CD14-positive monocyte (primary cell): ENCODE data around the gene RALGAPA2. TPM values are rescaled to one million over a fixed set of nuclear protein-coding genes. Genes with fewer than 3 reads are reported as not detected.

Experiments
- DNase-seq, 3 donors: peaks; one replicate each; pipeline ENCODE4 v3.0.0-alpha.2; 2011 to 2022
- H2AFZ ChIP-seq: 2 replicates; pipeline ENCODE4 v1.6.0; 2012; ENCODE audit warnings: mild to moderate bottlenecking, low read depth, low read length, inconsistent platforms; ENCODE audit not compliant: insufficient read depth, poor library complexity, severe bottlenecking
- H3K27ac ChIP-seq, 2 donors: 1 replicate in 1 of 2; 2 replicates in 1 of 2; pipeline ENCODE4 v1.5.1; 2012 to 2013; ENCODE audit warnings: low read length in 2 of 2, control low read depth in 1 of 2, inconsistent platforms in 1 of 2, low read depth in 1 of 2, mild to moderate bottlenecking in 1 of 2
- H3K27me3 ChIP-seq, 2 donors: one replicate each; pipeline versions ENCODE4 v1.6.0 to v1.6.1; 2011 to 2013; ENCODE audit warnings: low read length in 2 of 2; ENCODE audit not compliant: control insufficient read depth in 2 of 2, insufficient read depth in 2 of 2
- H3K36me3 ChIP-seq, 2 donors: replicated peaks in 1 of 2; 1 replicate in 1 of 2; 2 replicates in 1 of 2; pipeline versions ENCODE4 v1.5.1 to v1.6.1; 2012 to 2013; ENCODE audit warnings: low read length in 2 of 2, control low read depth in 1 of 2, inconsistent platforms in 1 of 2, mild to moderate bottlenecking in 1 of 2; ENCODE audit not compliant: insufficient read depth in 2 of 2, control insufficient read depth in 1 of 2
- H3K4me1 ChIP-seq, 2 donors: 1 replicate in 1 of 2; 2 replicates in 1 of 2; pipeline versions ENCODE4 v1.5.1 to v1.6.1; 2012 to 2013; ENCODE audit warnings: low read length in 2 of 2, control low read depth in 1 of 2, inconsistent platforms in 1 of 2, mild to moderate bottlenecking in 1 of 2, moderate library complexity in 1 of 2; ENCODE audit not compliant: insufficient read depth in 2 of 2, control insufficient read depth in 1 of 2
- H3K4me2 ChIP-seq: replicated peaks from 2 replicates; pipeline ENCODE3; 2012; ENCODE audit warnings: low read length, moderate library complexity, mild to moderate bottlenecking; ENCODE audit not compliant: poor library complexity, severe bottlenecking; ENCODE audit errors: extremely low read depth
- H3K4me3 ChIP-seq, 3 experiments: fragments of 200-600 bp in 1 of 3; sonication (generic) in 1 of 3; replicated peaks in 1 of 3; 1 replicate in 2 of 3; 2 replicates in 1 of 3; pipeline ENCODE4 v1.5.1; 2011 to 2013; ENCODE audit warnings: low read length in 3 of 3, mild to moderate bottlenecking in 3 of 3, control low read depth in 2 of 3, low read depth in 2 of 3, inconsistent platforms in 1 of 3, moderate library complexity in 1 of 3
- H3K79me2 ChIP-seq: 2 replicates; pipeline ENCODE4 v1.6.0; 2012; ENCODE audit warnings: mild to moderate bottlenecking, control low read depth, inconsistent platforms, low read length, moderate library complexity; ENCODE audit not compliant: insufficient read depth
- H3K9ac ChIP-seq: 2 replicates; pipeline ENCODE4 v1.6.0; 2017; ENCODE audit warnings: low read length, mild to moderate bottlenecking; ENCODE audit not compliant: insufficient read depth, poor library complexity, severe bottlenecking
- H3K9me3 ChIP-seq, 2 donors: replicated peaks in 1 of 2; 1 replicate in 1 of 2; 2 replicates in 1 of 2; pipeline versions ENCODE4 v1.5.1 to v1.6.1; 2012 to 2013; ENCODE audit warnings: low read length in 2 of 2, control low read depth in 1 of 2; ENCODE audit not compliant: control insufficient read depth in 1 of 2, insufficient read depth in 1 of 2
- H4K20me1 ChIP-seq: 2 replicates; pipeline ENCODE4 v1.6.0; 2012; ENCODE audit warnings: mild to moderate bottlenecking, low read length, control low read depth, moderate library complexity; ENCODE audit not compliant: insufficient read depth
- H3K27ac Mint-ChIP-seq, 7 donors: one replicate each; pipeline ENCODE4 v1.8.0; 2020; ENCODE audit warnings: mild to moderate bottlenecking in 7 of 7, mixed read lengths in 7 of 7, moderate library complexity in 6 of 7, inconsistent platforms in 2 of 7
- H3K27me3 Mint-ChIP-seq, 3 donors: one replicate each; pipeline ENCODE4 v1.8.0; 2021 to 2022; ENCODE audit warnings: low read depth in 3 of 3, mild to moderate bottlenecking in 3 of 3, mixed read lengths in 3 of 3, moderate library complexity in 3 of 3, inconsistent platforms in 1 of 3
- H3K36me3 Mint-ChIP-seq, 2 donors: one replicate each; pipeline ENCODE4 v1.8.0; 2020; ENCODE audit warnings: mixed read lengths in 2 of 2, inconsistent platforms in 1 of 2, mild to moderate bottlenecking in 1 of 2
- H3K4me1 Mint-ChIP-seq: one replicate; pipeline ENCODE4 v1.8.0; 2020; ENCODE audit warnings: mild to moderate bottlenecking, mixed read lengths
- H3K4me3 Mint-ChIP-seq, 2 donors: one replicate each; pipeline ENCODE4 v1.8.0; 2020; ENCODE audit warnings: mild to moderate bottlenecking in 2 of 2, mixed read lengths in 2 of 2, moderate library complexity in 1 of 2
- H3K9me3 Mint-ChIP-seq, 7 donors: one replicate each; pipeline ENCODE4 v1.8.0; 2020 to 2022; ENCODE audit warnings: mixed read lengths in 7 of 7, mild to moderate bottlenecking in 6 of 7, moderate library complexity in 6 of 7, inconsistent platforms in 2 of 7
- WGBS: methylation state at CpG from one replicate; pipeline ENCODE4 v1.1.5; 2013; ENCODE audit warnings: missing lambda C conversion rate; ENCODE audit not compliant: insufficient coverage; 5-methylcytosine and 5-hydroxymethylcytosine counted together
- intact Hi-C, 2 donors: fragments of 100-400 bp; cut with micrococcal nuclease; formaldehyde crosslinking; loops; one replicate each; pipeline versions ENCODE4 v1.15.0 to v1.15.1; 2023
- polyA plus RNA-seq, 3 donors: library from polyadenylated mRNA; depleted of rRNA in 1 of 3; unstranded in 2 of 3; stranded (reverse) in 1 of 3; fragments of 300-500 nt in 2 of 3; fragments of >200 nt in 1 of 3; fragmentation: Illumina TruSeq in 2 of 3; gene quantifications; 1 replicate in 2 of 3; 2 replicates in 1 of 3; pipeline ENCODE4 v1.2.3, GENCODE V29; 2012 to 2021
- TF ChIP-seq, protein P1 (sequence below): fragments of 200-600 bp; IDR thresholded peaks from one replicate; pipeline ENCODE4 v1.8.0; 2022; ENCODE audit warnings: antibody characterized with exemption, mild to moderate bottlenecking

Gene RALGAPA2
- polyA plus RNA-seq, 3 donors = 6.2 to 13.0 (median 8.9) TPM

DNA sequence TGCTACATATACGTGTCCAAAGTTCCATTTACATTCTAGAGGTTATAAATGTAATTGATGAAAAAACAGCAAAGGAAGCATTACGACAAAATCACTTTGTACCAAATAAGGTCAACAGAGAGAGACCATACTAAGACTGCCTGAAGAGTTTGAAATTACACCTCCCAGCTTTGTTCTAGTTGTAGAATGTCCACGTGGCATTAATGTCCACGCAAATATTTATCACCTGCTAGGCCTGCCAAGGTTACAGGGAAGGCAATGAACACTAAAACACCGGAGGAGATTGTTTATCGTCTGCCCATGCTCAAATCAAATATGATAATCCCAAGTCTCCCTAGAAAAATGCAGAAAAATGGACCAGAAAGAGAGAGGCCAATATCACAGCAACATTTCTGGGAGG lies 6.2 kb downstream of the RALGAPA2 start:
- Mint-ChIP-seq H3K27ac (peak overlapping the region in 1 of 7 donors; percentile 58), H3K4me3 (no peak overlapping the region), H3K27me3 (peaks cover 0 to 3% (median 3%) of the 10 kb centered on the region in 3 donors), H3K36me3 (peaks cover 7 to 16% of the 10 kb centered on the region in 2 donors), H3K9me3 (peaks cover 0 to 2% (median 0%) of the 10 kb centered on the region in 7 donors), H3K4me1 (peaks cover 63% of the 10 kb centered on the region)
- WGBS = 92% methylated on average over 2 of the region's 6 CpGs
- Histone ChIP-seq H3K27ac (no peak overlapping the region), H2AFZ (no peak overlapping the region), H3K9me3 (no peaks in the 10 kb centered on the region), H3K79me2 (peaks cover 100% of the 10 kb centered on the region), H3K4me3 (no peak overlapping the region), H3K4me1 (peaks cover 27 to 38% of the 10 kb centered on the region in 2 donors), H4K20me1 (peaks cover 60% of the 10 kb centered on the region), H3K27me3 (no peaks in the 10 kb centered on the region), H3K36me3 (no peaks in the 10 kb centered on the region), H3K4me2 (no peak overlapping the region), H3K9ac (no peak overlapping the region)
- TF ChIP-seq, protein P1, sequence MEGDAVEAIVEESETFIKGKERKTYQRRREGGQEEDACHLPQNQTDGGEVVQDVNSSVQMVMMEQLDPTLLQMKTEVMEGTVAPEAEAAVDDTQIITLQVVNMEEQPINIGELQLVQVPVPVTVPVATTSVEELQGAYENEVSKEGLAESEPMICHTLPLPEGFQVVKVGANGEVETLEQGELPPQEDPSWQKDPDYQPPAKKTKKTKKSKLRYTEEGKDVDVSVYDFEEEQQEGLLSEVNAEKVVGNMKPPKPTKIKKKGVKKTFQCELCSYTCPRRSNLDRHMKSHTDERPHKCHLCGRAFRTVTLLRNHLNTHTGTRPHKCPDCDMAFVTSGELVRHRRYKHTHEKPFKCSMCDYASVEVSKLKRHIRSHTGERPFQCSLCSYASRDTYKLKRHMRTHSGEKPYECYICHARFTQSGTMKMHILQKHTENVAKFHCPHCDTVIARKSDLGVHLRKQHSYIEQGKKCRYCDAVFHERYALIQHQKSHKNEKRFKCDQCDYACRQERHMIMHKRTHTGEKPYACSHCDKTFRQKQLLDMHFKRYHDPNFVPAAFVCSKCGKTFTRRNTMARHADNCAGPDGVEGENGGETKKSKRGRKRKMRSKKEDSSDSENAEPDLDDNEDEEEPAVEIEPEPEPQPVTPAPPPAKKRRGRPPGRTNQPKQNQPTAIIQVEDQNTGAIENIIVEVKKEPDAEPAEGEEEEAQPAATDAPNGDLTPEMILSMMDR = no peak
- DNase-seq = no peak
- intact Hi-C loops = no loop called here

DNA sequence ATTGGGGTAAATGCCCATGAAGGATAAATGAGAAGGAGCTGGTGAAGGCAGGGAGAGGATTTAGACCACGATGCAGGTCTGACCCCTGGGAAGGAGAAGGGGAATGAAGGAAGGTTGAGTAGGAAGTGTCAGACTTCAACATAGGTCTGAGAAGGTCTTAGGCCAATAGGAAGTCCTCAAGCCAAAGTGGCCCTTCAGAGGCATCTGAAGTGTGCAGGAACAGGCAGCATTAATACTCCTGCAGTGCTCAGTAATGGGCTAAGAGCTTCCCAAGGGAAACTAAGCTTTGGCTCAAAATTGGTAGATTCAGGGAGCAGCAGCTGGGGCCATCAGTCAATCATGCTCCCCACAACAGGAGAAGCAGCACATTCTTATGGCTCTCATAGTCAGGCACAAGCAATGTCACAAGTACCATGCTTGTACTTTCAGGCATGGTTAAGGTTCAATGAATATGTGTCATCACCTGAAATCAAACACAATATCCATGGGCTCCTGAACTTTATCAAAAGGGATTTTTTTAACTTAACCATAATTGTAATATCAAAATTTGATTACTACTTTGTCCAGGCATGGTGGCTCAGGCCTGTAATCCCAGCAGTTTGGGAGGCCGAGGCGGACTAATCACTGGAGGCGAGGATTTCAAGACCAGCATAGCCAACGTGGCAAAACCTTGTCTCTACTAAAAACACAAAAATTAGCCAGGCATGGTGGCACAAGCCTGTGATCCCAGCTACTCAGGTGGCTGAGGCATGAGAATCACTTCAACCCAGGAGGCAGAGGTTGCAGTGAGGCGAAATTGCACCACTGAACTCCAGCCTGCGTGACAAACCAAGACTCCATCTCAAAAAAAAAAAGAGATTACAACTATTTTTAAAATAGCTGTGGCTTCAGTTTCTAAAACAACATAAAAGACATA lies 9.9 kb downstream of the RALGAPA2 start:
- H3K9ac ChIP-seq = no peak overlapping the region
- intact Hi-C loops = no loop called here
- Mint-ChIP-seq H3K4me3 (no peak overlapping the region), H3K9me3 (peaks cover 0 to 2% (median 0%) of the 10 kb centered on the region in 7 donors), H3K36me3 (peaks cover 5 to 8% of the 10 kb centered on the region in 2 donors), H3K27ac (peak overlapping the region in 1 of 7 donors; percentile 57), H3K27me3 (peaks cover 0 to 3% (median 0%) of the 10 kb centered on the region in 3 donors), H3K4me1 (peaks cover 40% of the 10 kb centered on the region)
- no peaks in the 10 kb centered on the region for H3K36me3 ChIP-seq
- no peaks in the 10 kb centered on the region for H3K27me3 ChIP-seq
- H3K4me2 ChIP-seq = no peak overlapping the region
- TF ChIP-seq, protein P1 = no peak
- peaks cover 100% of the 10 kb centered on the region for H3K79me2 ChIP-seq
- WGBS = 97% methylated on average over 5 of the region's 7 CpGs
- no peak overlapping the region for H3K4me3 ChIP-seq
- H4K20me1 ChIP-seq = peaks cover 77% of the 10 kb centered on the region
- no peak for DNase-seq
- H2AFZ ChIP-seq = no peak overlapping the region
- peaks cover 12 to 15% of the 10 kb centered on the region in 2 donors for H3K4me1 ChIP-seq
- no peak overlapping the region for H3K27ac ChIP-seq
- H3K9me3 ChIP-seq = no peaks in the 10 kb centered on the region
